ENCODE data around the gene CLBA1.

DNA sequence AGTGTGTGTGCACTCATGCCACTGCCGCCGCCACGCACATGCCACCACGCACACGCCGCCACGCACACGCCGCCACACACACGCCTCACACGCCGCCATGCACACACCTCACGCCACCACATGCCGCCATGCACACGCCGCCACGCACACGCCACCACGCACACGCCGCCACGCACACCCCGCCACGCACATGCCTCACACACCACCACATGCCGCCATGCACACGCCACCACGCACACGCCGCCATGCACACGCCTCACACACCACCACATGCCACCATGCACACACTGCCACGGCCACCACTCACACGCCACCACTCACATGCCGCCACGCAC, 6.3 kb downstream of the CLBA1 start:
- TF ChIP-seq, protein P1, sequence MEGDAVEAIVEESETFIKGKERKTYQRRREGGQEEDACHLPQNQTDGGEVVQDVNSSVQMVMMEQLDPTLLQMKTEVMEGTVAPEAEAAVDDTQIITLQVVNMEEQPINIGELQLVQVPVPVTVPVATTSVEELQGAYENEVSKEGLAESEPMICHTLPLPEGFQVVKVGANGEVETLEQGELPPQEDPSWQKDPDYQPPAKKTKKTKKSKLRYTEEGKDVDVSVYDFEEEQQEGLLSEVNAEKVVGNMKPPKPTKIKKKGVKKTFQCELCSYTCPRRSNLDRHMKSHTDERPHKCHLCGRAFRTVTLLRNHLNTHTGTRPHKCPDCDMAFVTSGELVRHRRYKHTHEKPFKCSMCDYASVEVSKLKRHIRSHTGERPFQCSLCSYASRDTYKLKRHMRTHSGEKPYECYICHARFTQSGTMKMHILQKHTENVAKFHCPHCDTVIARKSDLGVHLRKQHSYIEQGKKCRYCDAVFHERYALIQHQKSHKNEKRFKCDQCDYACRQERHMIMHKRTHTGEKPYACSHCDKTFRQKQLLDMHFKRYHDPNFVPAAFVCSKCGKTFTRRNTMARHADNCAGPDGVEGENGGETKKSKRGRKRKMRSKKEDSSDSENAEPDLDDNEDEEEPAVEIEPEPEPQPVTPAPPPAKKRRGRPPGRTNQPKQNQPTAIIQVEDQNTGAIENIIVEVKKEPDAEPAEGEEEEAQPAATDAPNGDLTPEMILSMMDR (IDR thresholded peaks at IDR 0.05; ENCODE audit: insufficient read depth, low read length), result no peak
- TF ChIP-seq, protein P2, sequence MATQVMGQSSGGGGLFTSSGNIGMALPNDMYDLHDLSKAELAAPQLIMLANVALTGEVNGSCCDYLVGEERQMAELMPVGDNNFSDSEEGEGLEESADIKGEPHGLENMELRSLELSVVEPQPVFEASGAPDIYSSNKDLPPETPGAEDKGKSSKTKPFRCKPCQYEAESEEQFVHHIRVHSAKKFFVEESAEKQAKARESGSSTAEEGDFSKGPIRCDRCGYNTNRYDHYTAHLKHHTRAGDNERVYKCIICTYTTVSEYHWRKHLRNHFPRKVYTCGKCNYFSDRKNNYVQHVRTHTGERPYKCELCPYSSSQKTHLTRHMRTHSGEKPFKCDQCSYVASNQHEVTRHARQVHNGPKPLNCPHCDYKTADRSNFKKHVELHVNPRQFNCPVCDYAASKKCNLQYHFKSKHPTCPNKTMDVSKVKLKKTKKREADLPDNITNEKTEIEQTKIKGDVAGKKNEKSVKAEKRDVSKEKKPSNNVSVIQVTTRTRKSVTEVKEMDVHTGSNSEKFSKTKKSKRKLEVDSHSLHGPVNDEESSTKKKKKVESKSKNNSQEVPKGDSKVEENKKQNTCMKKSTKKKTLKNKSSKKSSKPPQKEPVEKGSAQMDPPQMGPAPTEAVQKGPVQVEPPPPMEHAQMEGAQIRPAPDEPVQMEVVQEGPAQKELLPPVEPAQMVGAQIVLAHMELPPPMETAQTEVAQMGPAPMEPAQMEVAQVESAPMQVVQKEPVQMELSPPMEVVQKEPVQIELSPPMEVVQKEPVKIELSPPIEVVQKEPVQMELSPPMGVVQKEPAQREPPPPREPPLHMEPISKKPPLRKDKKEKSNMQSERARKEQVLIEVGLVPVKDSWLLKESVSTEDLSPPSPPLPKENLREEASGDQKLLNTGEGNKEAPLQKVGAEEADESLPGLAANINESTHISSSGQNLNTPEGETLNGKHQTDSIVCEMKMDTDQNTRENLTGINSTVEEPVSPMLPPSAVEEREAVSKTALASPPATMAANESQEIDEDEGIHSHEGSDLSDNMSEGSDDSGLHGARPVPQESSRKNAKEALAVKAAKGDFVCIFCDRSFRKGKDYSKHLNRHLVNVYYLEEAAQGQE (IDR thresholded peaks at IDR 0.05; ENCODE audit: insufficient replicate concordance, low read depth), result no peak
- no peak for TF ChIP-seq SPI1 (IDR thresholded peaks at IDR 0.05; ENCODE audit: borderline replicate concordance, low read depth)
- TF ChIP-seq POLR2AphosphoS5 (IDR thresholded peaks at IDR 0.05; ENCODE audit: low read depth), result no peak; the same call in 1 of the 2 replicates
- no peak for TF ChIP-seq GABPA (IDR thresholded peaks at IDR 0.05; ENCODE audit: low read depth)

Measured in HL-60 (cell line).